HepG2 (cell line): ENCODE data around the gene DCPS. TPM values are rescaled to one million over a fixed set of nuclear protein-coding genes. Genes with fewer than 3 reads are reported as not detected.
A peak's percentile ranks its signal among the peaks of the same experiment; 100 is the strongest.

Source experiments
- ATAC-seq: fragments of 200-7000 bp; cut with Tn5 transposase; 3 replicates; pipeline ENCODE4 v1.9.1; 2020; ENCODE audit warnings: mild to moderate bottlenecking, moderate library complexity
- BruUV-seq: library from RNA; stranded (reverse); fragments of 400-500 nt; replicated peaks from 2 replicates; lab custom pipeline; 2021; lab: Mats Ljungman, UMichigan
- CTCF ChIA-PET: fragments of 300-600 bp; formaldehyde crosslinking; extraction: SDS; loops from one replicate; lab custom pipeline; 2021; ENCODE audit warnings: low total read pairs, inconsistent platforms, low intra/inter-chr PET ratio; lab: Yijun Ruan, JAX
- POLR2A ChIA-PET: fragments of 350-600 bp; sonication (Branson Sonifier 250); formaldehyde crosslinking; loops from one replicate; lab custom pipeline; 2020; ENCODE audit warnings: antibody characterized with exemption, inconsistent platforms; lab: Yijun Ruan, JAX
- DNase-seq: peaks from one replicate; pipeline ENCODE4 v3.0.0-alpha.2; 2015; ENCODE audit warnings: low spot score
- FAIRE-seq: peaks from 3 replicates; lab custom pipeline; 2011; peaks lifted over from hg19 to GRCh38; lab: Jason Lieb, UNC
- H2AFZ ChIP-seq: one replicate; pipeline ENCODE4 v1.6.1; 2011; ENCODE audit warnings: low read length, inconsistent platforms
- H3K27ac ChIP-seq: fragments of 300-600 bp; 3 replicates; pipeline ENCODE4 v1.8.0; 2011; ENCODE audit warnings: mixed run types, mild to moderate bottlenecking, mixed read lengths, low read length, inconsistent platforms; ENCODE audit not compliant: insufficient read depth; ENCODE audit errors: extremely low read length
- H3K27me3 ChIP-seq, 2 experiments: fragments of 200-600 bp in 1 of 2; 2 replicates in 1 of 2; 3 replicates in 1 of 2; pipeline versions ENCODE4 v1.6.0 to v1.8.0; 2011; ENCODE audit warnings: low read length in 2 of 2, mild to moderate bottlenecking in 2 of 2, moderate library complexity in 2 of 2, inconsistent platforms in 1 of 2; ENCODE audit not compliant: insufficient read depth in 2 of 2, control insufficient read depth in 1 of 2
- H3K36me3 ChIP-seq, 2 experiments: fragments of 200-600 bp in 1 of 2; replicated peaks in 1 of 2; 2 replicates in 1 of 2; 3 replicates in 1 of 2; pipeline versions ENCODE4 v1.5.1 to v1.8.0; 2011; ENCODE audit warnings: low read length in 2 of 2, inconsistent platforms in 1 of 2; ENCODE audit not compliant: insufficient read depth in 2 of 2, control insufficient read depth in 1 of 2
- H3K4me1 ChIP-seq: 2 replicates; pipeline ENCODE4 v1.5.1; 2012; ENCODE audit warnings: low read length, inconsistent platforms; ENCODE audit not compliant: insufficient read depth
- H3K4me2 ChIP-seq: 2 replicates; pipeline ENCODE4 v1.6.0; 2011; ENCODE audit warnings: low read depth, low read length, inconsistent platforms
- H3K4me3 ChIP-seq, 3 experiments: fragments of 200-600 bp in 1 of 3; sonication (generic), shearing (Covaris generic) in 1 of 3; replicated peaks in 1 of 3; 2 replicates each; pipeline ENCODE4 v1.5.1; 2011 to 2016; ENCODE audit warnings: low read length in 3 of 3, inconsistent platforms in 2 of 3, low read depth in 2 of 3, mild to moderate bottlenecking in 2 of 3, control low read depth in 1 of 3, mixed read lengths in 1 of 3; ENCODE audit not compliant: insufficient read depth in 1 of 3
- H3K79me2 ChIP-seq: one replicate; pipeline ENCODE4 v1.6.1; 2011; ENCODE audit warnings: low read length, inconsistent platforms; ENCODE audit not compliant: insufficient read depth
- H3K9ac ChIP-seq: 2 replicates; pipeline ENCODE4 v1.6.0; 2011; ENCODE audit warnings: mild to moderate bottlenecking, low read depth, low read length, inconsistent platforms; ENCODE audit not compliant: insufficient read depth
- H3K9me3 ChIP-seq: 2 replicates; pipeline ENCODE4 v1.5.1; 2012; ENCODE audit warnings: mild to moderate bottlenecking, low read length
- H4K20me1 ChIP-seq: 2 replicates; pipeline ENCODE4 v1.6.0; 2011; ENCODE audit warnings: inconsistent platforms, mild to moderate bottlenecking, low read length, moderate library complexity; ENCODE audit not compliant: insufficient read depth
- ATF7-NPFF ChIP-seq: sonication (generic); formaldehyde crosslinking; IDR thresholded peaks from 2 replicates; pipeline ENCODE4 v1.8.1; 2023; ENCODE audit warnings: mild to moderate bottlenecking, low read depth, missing genetic modification reagents, moderate library complexity
- E2F5 ChIP-seq: sonication (generic); formaldehyde crosslinking; conservative IDR thresholded peaks from 2 replicates; pipeline ENCODE4 v1.4.0; 2020; ENCODE audit warnings: missing genetic modification reagents
- PAXIP1 ChIP-seq: sonication (generic); formaldehyde crosslinking; conservative IDR thresholded peaks from 2 replicates; pipeline ENCODE4 v1.4.0; 2020; ENCODE audit warnings: mild to moderate bottlenecking, missing genetic modification reagents, moderate library complexity
- SMARCE1 ChIP-seq: fragments of 450-650 bp; IDR thresholded peaks from 2 replicates; pipeline ENCODE4 v1.6.1; 2017; ENCODE audit warnings: borderline replicate concordance
- TEAD3 ChIP-seq: optimal IDR thresholded peaks from 2 replicates; pipeline ENCODE3; 2016; ENCODE audit warnings: borderline replicate concordance
- ZBTB4 ChIP-seq: sonication (generic); formaldehyde crosslinking; IDR thresholded peaks from 2 replicates; pipeline ENCODE4 v1.4.0; 2020; ENCODE audit warnings: missing genetic modification reagents, mild to moderate bottlenecking, borderline replicate concordance
- ZFX ChIP-seq: sonication (generic); formaldehyde crosslinking; IDR thresholded peaks from 2 replicates; pipeline ENCODE4 v1.4.0; 2020; ENCODE audit warnings: mild to moderate bottlenecking, low read depth, missing genetic modification reagents, moderate library complexity
- ZMAT3 ChIP-seq: sonication (generic); formaldehyde crosslinking; conservative IDR thresholded peaks from 2 replicates; pipeline ENCODE4 v1.7.0; 2021; ENCODE audit warnings: missing genetic modification reagents
- ZNF589 ChIP-seq: sonication (generic); formaldehyde crosslinking; conservative IDR thresholded peaks from 2 replicates; pipeline ENCODE4 v1.8.0; 2022; ENCODE audit warnings: mild to moderate bottlenecking, moderate library complexity, missing genetic modification reagents
- ZNF720 ChIP-seq: sonication (generic); formaldehyde crosslinking; IDR thresholded peaks from 2 replicates; pipeline ENCODE4 v1.4.0; 2020; ENCODE audit warnings: missing genetic modification reagents
- WGBS: methylation state at CpG from one replicate; pipeline ENCODE4 v1.1.6; 2017; ENCODE audit warnings: low lambda C conversion rate; 5-methylcytosine and 5-hydroxymethylcytosine counted together
- in situ Hi-C: cut with HindIII; loops from 2 replicates; pipeline ENCODE4 v1.10.0; 2017; ENCODE audit warnings: low pct_unique_long_range_greater_than_20kb; ENCODE audit not compliant: extremely low pct_ligation_motif_present
- intact Hi-C: fragments of 100-400 bp; cut with micrococcal nuclease; formaldehyde crosslinking; loops from one replicate; pipeline ENCODE4 v1.10.0; 2022; ENCODE audit not compliant: unreplicated experiment
- polyA plus RNA-seq, 8 experiments: library from polyadenylated mRNA; depleted of rRNA in 3 of 8; stranded (reverse) in 7 of 8; unstranded in 1 of 8; fragments of >200 nt; fragmentation: Illumina TruSeq in 4 of 8; extraction: Trizol in 4 of 8; gene quantifications; 2 replicates each; pipeline versions ENCODE4 v1.2.1 to v1.2.3, GENCODE V29; 2011 to 2016; ENCODE audit warnings: low read depth in 4 of 8, missing spikeins in 1 of 8, mixed read lengths in 1 of 8; ENCODE audit not compliant: insufficient read depth in 1 of 8
- total RNA-seq, 5 experiments: library from RNA; depleted of rRNA; stranded (reverse); fragments of >200 nt; fragmentation: Illumina TruSeq; extraction: Trizol; gene quantifications; 2 replicates each; pipeline ENCODE4 v1.2.3, GENCODE V29; 2016; ENCODE audit warnings: low read depth in 1 of 5
- TF ChIP-seq, protein P1 (sequence below): sonication (generic); formaldehyde crosslinking; conservative IDR thresholded peaks from 2 replicates; pipeline ENCODE4 v1.4.0; 2020; ENCODE audit warnings: missing genetic modification reagents

DCPS gene
- total and polyA plus RNA-seq, 2 of the 13 experiments (the other 11 are each of a cell fraction or from before 2014, with no cell fraction given): 21.9 to 22.5 TPM

DNA sequence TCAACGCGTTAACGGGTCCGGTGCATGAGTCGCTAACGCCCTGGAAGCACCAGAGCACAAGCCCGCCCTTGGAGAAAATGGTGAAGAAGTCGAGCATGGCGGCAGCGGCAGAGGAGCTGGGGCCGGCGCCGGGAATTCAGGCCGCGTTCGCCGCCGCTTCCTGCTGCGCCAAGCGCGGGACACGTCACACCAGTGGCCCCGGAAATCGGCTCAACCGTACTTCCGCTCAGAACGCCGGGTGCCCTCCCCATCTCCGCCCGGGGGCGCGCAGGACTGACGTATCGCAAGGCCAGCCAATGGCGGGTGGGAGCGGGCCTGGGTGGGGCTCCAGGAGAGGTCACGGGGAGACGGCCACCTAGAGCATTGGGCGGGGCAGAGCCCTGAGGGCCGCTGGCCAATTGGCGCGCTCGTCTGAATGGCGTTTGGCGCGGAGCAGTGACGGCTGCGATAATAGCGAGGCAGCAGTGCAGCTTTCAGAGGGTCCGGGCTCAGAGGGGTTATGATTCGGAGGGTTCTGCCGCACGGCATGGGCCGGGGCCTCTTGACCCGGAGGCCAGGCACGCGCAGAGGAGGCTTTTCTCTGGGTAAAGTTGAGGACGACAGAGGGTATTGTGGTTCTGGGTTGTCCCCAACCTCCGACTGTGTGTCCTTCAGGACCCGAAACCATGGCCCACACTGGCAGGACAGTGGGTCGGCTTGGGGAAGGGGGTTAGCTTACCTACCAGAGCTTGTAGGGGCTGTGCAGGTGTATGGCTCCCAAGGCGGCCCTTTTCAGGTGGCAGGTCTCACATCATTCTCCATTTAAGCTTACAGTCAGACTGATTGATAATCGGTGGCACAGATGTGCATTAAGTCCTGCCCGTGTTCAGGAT is 34.9 kb upstream of the DCPS start, which contains the start of the genes FOXRED1 and SRPRA (continued):
- TF ChIP-seq E2F5 (no peak; the same call in 1 of the 2 replicates), SMARCE1 (no peak), ZMAT3 (CRISPR knock-in tag) (peak; percentile 90)

- Histone ChIP-seq H3K27me3 (no peaks in the 10 kb centered on the region), H3K9me3 (no peaks in the 10 kb centered on the region), H3K4me2 (0 out of 2 replicates have a peak overlapping the region, but pooled peaks have one; percentile 13), H3K4me3 (no peak overlapping the region), H2AFZ (no peak overlapping the region), H3K36me3 (peaks cover 27 to 34% of the 10 kb centered on the region in 2 experiments), H4K20me1 (no peaks in the 10 kb centered on the region), H3K9ac (no peak overlapping the region), H3K79me2 (no peaks in the 10 kb centered on the region), H3K27ac (peak overlapping the region; percentile 48), H3K4me1 (peaks cover 40% of the 10 kb centered on the region)
- 84% methylated on average over 6 of the region's 11 CpGs for WGBS
- intact Hi-C loops (no loop called here), in situ Hi-C loops (no loop called here)
- no TSS peak for BruUV-seq
- ATAC-seq (peak; percentile 55), DNase-seq (no peak), FAIRE-seq (no peak)
- ChIA-PET CTCF (no interaction called here), POLR2A (interaction anchor here (1.1 kb wide), 1 partner anchor 8 kb away, joined by 4 read pairs; the partner anchor contains the start of genes FOXRED1 and SRPRA)
- TF ChIP-seq ZNF720 (CRISPR knock-in tag): no peak
- no peak for TF ChIP-seq ZNF589 (CRISPR knock-in tag)
- TF ChIP-seq TEAD3: no peak
- 0 out of 2 replicates have a peak, but pooled peaks have one; percentile 9 for TF ChIP-seq ZFX (CRISPR knock-in tag)
- TF ChIP-seq ATF7-NPFF (CRISPR knock-in tag): no peak
- TF ChIP-seq, protein P1, sequence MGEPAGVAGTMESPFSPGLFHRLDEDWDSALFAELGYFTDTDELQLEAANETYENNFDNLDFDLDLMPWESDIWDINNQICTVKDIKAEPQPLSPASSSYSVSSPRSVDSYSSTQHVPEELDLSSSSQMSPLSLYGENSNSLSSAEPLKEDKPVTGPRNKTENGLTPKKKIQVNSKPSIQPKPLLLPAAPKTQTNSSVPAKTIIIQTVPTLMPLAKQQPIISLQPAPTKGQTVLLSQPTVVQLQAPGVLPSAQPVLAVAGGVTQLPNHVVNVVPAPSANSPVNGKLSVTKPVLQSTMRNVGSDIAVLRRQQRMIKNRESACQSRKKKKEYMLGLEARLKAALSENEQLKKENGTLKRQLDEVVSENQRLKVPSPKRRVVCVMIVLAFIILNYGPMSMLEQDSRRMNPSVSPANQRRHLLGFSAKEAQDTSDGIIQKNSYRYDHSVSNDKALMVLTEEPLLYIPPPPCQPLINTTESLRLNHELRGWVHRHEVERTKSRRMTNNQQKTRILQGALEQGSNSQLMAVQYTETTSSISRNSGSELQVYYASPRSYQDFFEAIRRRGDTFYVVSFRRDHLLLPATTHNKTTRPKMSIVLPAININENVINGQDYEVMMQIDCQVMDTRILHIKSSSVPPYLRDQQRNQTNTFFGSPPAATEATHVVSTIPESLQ (CRISPR knock-in tag): no peak
- TF ChIP-seq ZBTB4 (CRISPR knock-in tag): peak; percentile 50; the same call in 1 of the 2 replicates
- TF ChIP-seq PAXIP1 (CRISPR knock-in tag): 0 out of 2 replicates have a peak, but pooled peaks have one; percentile 24
Observed at GRCh38 chr11:126277322-126277721, 26.5 kb upstream of the DCPS start.
